ENCODE measurements around the gene BICRA. TPM values are rescaled to one million over a fixed set of nuclear protein-coding genes. Genes with fewer than 3 reads are reported as not detected.

Gene BICRA
- total and polyA plus RNA-seq, 8 donors = 13.8 to 18.8 (median 15.5) TPM

GRCh38 chr19:47673426-47673825 lies 64.5 kb downstream of the BICRA start:
- Histone ChIP-seq H3K9me3 (no peaks in the 10 kb centered on the region), H3K4me3 (no peak overlapping the region), H3K36me3 (peaks cover 0 to 64% of the 10 kb centered on the region in 2 donors), H3K27ac (no peak overlapping the region), H3K27me3 (no peaks in the 10 kb centered on the region), H3K4me1 (no peaks in the 10 kb centered on the region)
- DNase-seq = no peak
- no peak for ATAC-seq
- intact Hi-C loops (cut with DNase I) = no loop called here
- no peak for TF ChIP-seq CTCF (IDR thresholded peaks at IDR 0.05)

DNA sequence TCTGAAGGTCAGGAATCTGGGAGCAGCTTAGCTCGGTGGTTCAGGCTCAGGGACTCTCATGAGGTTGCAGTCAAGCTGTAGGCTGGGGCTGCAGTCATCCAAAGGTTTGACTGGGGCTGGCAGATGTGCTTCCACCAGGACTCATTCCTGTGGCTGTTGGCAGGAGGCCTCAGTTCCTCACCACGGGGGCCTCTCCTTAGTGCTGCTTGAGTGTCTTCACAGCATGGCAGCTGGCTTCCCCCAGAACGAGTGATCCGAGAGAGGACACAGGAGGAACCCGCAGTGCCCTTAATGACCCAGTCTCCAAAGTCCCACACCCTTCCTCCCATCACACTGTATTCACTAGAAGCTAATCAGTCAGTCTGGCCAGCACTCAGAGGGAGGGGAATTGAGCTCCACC lies 65.6 kb downstream of the BICRA start:
- Histone ChIP-seq H3K9me3 (no peaks in the 10 kb centered on the region), H3K4me1 (no peaks in the 10 kb centered on the region), H3K4me3 (no peak overlapping the region), H3K27ac (no peak overlapping the region), H3K27me3 (no peaks in the 10 kb centered on the region), H3K36me3 (peaks cover 0 to 73% of the 10 kb centered on the region in 2 donors)
- no peak for ATAC-seq
- no peak for DNase-seq
- TF ChIP-seq CTCF (IDR thresholded peaks at IDR 0.05) = no peak
- intact Hi-C loops (cut with DNase I) = no loop called here

- Histone ChIP-seq H3K4me1 (no peaks in the 10 kb centered on the region), H3K36me3 (peaks cover 0 to 74% of the 10 kb centered on the region in 2 donors), H3K27ac (no peak overlapping the region), H3K9me3 (no peaks in the 10 kb centered on the region), H3K27me3 (no peaks in the 10 kb centered on the region), H3K4me3 (no peak overlapping the region)
- ATAC-seq (no peak), DNase-seq (no peak)
- TF ChIP-seq CTCF (IDR thresholded peaks at IDR 0.05) = no peak
- intact Hi-C loops (cut with DNase I) = no loop called here
Measured at GRCh38 chr19:47675271-47675670, 66.3 kb downstream of the BICRA start.

DNA sequence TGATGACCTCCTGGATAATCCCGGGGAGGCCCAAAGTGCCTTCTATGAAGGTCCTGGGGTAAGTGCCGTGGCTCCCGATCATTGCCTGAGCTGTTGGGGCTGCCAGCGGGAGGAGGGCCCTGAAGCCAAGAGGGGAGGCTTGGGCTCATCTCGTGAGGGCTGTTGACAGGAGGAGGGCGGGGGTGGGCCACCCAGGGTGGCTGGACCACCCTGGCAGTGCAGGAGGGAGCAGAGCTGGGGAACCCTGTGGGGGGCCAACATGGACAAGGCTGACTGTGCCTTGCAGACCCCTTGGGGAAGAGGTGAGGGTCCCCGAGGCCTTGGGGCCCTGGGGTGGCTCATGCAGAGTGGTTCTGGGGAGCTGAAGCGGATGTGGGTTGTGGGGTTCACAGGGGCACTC lies 66.9 kb downstream of the BICRA start:
- Histone ChIP-seq H3K4me1 (no peaks in the 10 kb centered on the region), H3K4me3 (no peak overlapping the region), H3K27ac (no peak overlapping the region), H3K36me3 (peaks cover 0 to 76% of the 10 kb centered on the region in 2 donors), H3K27me3 (no peaks in the 10 kb centered on the region), H3K9me3 (no peaks in the 10 kb centered on the region)
- peak in 1 of 4 donors; percentile 47 for DNase-seq
- ATAC-seq = no peak
- TF ChIP-seq CTCF (IDR thresholded peaks at IDR 0.05) = no peak
- intact Hi-C loops (cut with DNase I) = no loop called here

DNA sequence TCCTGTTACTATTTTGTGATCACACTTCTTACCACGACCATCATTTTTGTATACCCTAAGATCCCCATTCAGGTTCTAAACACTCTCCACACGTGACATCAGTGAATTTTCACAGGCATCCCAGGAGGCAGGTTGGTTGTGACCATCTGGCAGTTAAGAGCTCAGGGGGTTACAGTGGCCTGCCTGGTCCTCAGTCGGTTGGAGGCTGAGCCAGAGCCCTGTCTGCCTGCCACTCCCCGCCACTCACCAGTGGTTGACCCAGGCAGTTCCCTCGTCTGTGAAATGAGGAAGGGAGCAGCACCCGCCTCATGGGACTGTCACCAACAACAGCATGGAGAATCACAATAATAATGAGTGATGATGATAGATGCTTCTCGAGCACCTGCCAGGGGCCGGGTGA lies 67.9 kb downstream of the BICRA start:
- DNase-seq = peak in 1 of 4 donors; percentile 55
- H3K36me3 ChIP-seq = peaks cover 0 to 85% of the 10 kb centered on the region in 2 donors
- no peaks in the 10 kb centered on the region for H3K4me1 ChIP-seq
- no peak overlapping the region for H3K27ac ChIP-seq
- no peaks in the 10 kb centered on the region for H3K9me3 ChIP-seq
- no peak for ATAC-seq
- intact Hi-C loops (cut with DNase I) = no loop called here
- no peak overlapping the region for H3K4me3 ChIP-seq
- H3K27me3 ChIP-seq = no peaks in the 10 kb centered on the region
- TF ChIP-seq CTCF (IDR thresholded peaks at IDR 0.05) = no peak

All from left lung (tissue), 10 donors.